ENCODE data around the gene TMEM212. TPM values are rescaled to one million over a fixed set of nuclear protein-coding genes. Genes with fewer than 3 reads are reported as not detected.

TMEM212 gene
- not detected in 2 replicates for total RNA-seq

DNA sequence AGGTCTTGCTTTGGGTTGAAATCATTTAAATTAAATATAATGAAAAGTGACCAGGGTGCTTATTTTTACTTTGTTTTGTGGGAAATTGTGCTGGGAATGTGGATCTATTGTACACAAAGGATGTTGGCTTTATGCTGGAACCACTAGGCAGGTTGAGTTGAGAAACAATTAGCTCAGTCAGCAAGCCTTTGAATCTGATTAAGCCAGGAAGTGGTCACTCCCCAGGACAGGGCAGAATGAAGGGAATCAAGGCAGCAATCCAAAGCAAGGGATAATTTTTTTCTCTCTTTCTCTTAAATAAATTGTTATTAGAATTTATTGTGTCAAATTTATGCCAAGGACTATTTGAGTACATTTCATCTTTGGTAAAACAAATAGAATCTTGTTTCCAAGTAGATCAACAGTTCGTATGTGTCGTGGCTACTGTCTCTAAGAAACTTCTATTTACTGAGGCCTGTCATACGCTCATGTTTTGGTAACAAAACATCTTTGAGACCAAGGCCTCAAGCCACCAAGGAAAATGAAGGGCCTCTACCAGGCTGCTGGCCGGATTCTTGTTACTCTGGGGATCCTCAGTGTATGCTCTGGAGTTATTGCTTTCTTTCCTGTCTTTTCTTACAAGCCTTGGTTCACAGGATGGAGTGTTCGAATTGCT lies at the start of gene TMEM212:
TSS of gene TMEM212 (plus strand) at position 486 of the 655 bp plus-strand sequence. CDS start at position 521, 35 bp downstream.
- DNase-seq (ENCODE audit: extremely low read depth, low read depth, low spot score) = no peak

DNA sequence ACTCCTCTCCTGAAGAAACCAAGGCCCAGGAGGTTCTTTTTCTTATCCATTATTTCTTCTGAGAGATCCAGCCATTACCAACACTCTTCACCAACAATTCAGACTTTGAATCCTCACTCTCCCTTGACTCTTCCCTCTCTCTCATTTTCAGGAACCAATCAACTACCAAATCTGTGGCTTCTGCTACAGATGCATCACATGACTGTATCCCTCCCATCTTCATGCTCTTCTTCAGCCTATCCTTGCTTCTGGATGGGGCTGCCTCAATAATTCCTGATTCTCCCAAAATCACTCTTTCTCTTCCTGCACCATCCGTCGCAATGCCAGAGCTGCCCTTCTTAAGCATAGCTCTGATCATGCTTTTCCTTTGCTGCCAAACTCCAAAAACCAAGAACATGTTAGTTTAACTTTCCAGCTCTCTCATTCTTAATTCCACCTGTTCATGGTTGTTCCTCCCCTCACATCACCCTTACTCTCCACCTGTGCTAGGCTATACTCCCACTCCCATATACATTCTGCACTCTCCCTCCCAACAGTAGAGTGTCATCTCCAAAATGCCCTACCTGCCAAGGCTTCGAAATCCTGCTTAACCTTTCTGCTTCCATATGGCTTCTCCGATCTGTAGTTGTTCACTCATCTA lies 46.4 kb upstream of the TMEM212 start:
- no peak for DNase-seq (ENCODE audit: extremely low read depth, low read depth, low spot score)

DNA sequence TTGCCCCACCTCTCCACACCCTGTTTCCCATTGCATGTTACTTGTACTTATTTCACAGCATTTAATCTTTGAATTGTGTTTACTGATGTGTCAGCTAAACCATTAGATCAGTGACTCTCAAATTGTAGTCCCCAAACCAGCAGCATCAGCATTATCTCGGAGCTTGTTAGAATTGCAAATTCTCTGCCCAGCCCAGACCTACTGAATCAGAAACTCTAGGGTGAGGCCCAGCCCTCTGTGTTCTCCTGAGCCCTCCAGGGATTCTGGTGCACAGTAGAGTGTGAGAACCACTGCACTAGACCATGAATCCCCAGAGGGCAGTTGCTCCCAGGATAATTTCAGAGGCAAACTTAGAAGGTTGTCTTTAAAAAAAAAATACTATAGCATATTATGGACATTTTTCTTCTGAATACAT lies 45.9 kb upstream of the TMEM212 start:
- no peak for DNase-seq (ENCODE audit: extremely low read depth, low read depth, low spot score)

DNA sequence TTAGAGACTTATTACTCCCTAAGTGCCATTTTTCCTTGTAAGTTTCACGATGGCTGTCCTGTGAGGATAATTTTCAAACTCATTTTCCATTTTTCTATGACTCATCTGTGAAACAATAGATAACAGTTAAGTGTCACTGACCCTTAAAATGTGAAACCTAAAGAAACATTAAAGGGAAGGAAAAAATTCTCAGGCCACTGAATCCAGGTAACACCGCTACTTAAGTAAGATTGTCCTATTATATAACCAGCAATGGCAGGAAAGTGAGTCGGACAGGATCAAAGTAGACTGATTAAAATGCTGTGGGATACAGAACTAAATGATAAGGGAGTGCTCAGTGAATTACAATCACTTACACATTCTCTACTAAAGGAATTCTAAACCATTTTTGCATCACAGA lies 45.3 kb upstream of the TMEM212 start:
- DNase-seq (ENCODE audit: extremely low read depth, low read depth, low spot score) = no peak

DNA sequence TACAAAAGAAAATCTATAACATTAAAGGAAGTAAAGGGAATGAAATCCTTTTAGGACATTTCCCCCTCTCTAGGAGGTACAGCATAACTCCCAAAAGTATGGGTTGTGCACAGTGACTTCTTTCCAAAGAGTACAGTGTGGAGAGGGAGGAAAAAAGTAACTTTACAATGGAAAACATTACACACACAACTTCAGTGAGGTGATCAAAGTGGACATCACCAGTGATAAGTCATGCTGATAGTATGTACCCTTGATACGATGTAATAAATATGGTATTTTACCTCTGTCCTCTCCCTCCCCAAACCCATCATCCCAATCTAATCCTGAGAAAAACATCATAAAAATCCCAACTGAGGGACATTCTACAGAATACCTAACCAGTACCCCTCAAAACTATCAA lies 43.6 kb upstream of the TMEM212 start:
- DNase-seq (ENCODE audit: extremely low read depth, low read depth, low spot score) = no peak

DNA sequence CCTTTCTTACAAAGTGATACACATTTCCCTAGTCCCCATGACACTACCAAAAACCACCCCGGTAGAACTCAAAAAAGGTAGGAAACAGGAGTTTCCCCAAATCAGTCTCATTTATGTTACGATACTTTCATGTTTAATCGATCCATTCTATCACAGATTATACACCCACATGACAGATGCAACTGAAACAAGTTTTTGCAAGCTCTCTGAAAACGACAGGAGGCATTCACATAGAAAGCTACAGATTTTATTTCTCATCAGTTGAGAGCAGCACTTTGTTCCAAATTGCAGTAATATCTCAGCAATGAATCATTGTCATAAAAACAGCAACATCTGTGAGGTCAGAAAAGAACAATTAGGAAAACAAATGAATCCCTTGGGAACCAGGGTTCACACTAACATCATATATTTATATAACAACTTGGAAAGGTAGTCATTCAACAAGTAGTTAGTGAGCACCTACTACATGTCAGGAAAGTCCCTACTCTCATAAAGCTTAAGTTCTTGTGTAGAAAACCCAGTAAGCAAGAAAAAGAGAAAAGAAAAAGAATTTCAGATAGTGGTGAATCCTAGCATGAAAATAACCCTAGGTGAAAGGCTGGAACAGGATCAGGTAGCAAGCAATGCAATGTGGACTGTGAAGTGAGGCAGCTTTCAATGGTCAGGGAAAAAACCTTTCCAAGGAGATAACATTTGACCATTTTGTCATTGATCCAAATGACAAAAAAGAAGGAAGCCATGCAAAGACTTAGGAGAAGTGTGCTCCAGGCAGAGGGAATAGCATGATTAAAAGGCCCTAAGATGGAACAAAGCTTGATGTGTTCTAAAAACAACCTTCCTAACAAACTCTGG lies 41.2 kb upstream of the TMEM212 start:
- DNase-seq (ENCODE audit: extremely low read depth, low read depth, low spot score) = no peak

DNA sequence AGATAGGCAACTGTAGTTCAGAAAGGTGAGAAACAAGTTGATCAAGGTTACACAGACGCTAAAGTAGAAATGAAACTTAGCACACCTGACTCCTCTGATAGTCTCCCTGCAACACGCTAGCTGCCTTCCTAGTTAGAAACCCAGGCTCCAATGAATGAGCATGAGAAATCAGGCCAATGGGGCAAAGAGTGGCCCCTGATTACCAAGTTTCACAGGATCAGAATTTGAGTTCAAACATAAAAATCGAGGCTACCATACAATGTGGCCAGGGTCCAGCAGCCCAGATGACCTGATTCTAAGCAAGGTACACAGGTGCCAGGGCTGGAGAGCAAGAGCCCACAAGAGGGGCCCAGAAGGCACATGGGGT lies 40.6 kb upstream of the TMEM212 start:
- DNase-seq (ENCODE audit: extremely low read depth, low read depth, low spot score) = no peak

DNA sequence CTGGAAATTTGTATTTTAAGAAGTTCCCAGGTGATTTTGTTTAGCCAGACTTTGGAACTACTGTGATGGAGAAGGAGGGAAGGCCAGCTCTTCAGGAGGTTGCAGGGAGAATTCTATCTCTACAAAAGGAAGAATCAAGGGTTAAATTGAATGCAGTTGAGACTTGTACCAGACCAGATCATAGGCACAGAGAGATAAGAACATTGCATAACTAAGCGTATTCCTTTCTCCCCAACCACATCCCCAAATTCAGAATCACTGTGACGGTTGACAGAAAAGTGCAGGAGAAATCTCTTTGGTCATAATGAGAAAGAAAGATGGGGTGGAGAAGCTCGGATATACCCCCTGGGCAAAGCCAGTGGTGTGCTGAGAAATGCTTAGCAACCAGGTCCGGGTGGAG lies 40.1 kb upstream of the TMEM212 start:
- no peak for DNase-seq (ENCODE audit: extremely low read depth, low read depth, low spot score)

DNA sequence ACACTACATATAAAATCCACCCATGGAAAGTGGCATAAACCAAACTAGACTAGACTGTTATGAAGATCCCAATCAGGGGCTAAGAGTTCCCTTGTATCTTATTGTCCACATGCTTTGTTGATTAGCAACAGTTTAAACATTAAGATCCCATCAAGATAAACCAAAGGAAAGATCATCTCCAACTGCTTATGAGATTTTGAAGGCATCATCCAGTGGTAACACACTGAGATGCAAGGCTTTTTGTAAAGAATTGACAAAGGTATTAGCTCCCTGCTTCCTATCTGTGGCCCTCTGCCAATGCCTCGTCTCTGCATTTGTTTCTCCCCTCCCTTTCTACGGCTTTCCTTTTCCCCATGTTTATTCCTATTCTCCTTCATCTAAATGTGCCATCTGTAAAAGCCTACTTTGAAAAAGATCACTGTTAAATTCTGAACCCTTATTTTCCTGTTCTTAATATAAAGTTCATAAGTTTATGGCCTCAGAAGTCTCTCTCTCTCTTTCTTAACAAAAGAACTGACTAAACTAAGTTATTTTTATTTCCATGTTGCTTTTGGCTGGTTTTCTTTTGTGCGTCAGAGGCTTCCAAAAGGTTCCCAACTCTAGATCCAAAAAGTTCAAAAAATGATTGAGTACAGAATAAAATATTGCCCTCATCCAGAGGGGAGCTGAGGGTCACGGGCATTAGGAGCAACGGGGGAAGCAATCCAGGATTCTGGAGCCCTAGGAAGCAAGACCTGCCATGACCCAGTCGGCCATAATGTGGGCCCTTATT lies 38.3 kb upstream of the TMEM212 start:
- no peak for DNase-seq (ENCODE audit: extremely low read depth, low read depth, low spot score)

DNA sequence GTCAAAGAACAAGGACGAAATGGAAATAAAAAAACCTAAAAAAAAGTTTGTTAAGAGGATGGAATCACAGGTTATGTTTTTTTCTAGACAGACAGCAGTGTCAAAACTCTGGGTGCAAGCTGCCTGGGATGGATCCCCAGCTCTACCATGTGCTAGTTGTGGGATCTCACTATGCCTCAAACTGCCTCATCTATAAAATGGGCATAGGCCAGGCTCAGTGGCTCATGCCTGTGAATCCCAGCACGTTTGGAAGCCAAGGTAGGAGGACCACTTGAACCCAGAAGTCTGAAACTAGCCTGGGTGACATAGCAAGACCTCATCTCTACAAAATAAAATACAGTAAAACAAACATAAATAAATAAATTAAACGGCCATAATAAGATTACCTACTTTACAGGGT lies 37.5 kb upstream of the TMEM212 start:
- DNase-seq (ENCODE audit: extremely low read depth, low read depth, low spot score) = no peak

DNA sequence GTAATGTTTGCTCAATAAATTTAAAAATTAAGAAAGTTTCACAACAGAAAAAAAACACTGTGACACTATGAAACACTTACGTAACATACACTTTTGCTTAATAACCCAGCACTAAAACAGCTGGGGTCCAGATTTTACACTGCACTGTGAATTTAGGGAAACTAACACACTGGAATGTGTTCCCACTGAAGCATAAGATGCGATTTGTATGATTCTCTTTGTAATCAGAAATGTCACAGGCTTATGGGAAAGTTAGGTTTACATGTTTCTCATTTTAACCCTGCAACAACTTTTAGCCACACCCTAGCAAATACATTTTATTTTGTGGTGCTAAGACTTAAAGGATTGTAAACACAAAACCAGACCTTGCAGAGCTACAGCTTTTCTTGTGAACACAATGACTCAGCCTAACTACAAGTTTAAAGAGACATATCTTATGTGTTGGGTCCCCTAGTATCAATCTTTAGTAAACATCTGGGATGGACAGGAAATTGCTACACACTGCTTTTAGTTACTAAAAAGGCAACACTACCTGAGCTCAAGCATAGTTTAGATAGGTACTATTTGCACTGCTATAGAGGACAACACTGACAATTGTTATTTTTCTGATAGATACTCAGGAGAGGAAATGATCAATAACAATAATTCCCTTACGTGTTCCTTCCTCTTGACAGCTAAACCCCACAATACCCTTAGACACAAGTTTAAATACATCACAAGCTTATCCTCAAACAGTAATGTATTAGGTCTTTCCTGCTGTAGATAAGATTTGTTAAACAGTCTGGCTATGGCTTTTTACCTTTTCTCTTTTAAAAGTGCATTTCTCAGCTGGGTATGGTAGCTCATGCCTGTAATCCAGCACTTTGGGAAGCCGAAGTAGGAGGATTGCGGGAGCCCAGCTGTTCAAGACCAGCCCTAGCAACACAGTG lies 36.7 kb upstream of the TMEM212 start:
- DNase-seq (ENCODE audit: extremely low read depth, low read depth, low spot score) = no peak

DNA sequence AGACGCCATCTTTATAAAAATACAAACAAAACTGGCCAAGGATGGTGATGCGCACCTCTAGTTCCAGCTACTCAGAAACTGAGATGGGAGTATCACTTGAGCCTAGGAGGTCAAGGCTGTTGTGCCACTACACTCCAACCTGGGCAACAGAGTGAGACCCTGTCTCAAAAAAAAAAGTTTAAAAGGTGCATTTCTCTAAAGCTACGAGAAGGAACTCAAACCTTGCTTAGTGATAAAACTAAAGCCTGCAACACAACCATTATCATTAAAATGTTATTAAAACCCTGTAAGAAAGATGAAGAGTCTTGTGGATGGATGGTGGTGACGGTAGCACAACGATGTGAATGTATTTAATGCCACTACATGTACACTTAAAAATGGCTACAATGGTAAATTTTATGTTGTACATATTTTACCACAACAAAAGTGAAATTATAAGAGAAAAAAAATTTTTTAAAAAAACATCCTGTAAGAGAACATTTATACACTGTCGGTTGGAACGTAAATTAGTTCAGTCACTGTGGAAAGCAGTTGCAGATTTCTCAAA lies 35.9 kb upstream of the TMEM212 start:
- no peak for DNase-seq (ENCODE audit: extremely low read depth, low read depth, low spot score)

DNA sequence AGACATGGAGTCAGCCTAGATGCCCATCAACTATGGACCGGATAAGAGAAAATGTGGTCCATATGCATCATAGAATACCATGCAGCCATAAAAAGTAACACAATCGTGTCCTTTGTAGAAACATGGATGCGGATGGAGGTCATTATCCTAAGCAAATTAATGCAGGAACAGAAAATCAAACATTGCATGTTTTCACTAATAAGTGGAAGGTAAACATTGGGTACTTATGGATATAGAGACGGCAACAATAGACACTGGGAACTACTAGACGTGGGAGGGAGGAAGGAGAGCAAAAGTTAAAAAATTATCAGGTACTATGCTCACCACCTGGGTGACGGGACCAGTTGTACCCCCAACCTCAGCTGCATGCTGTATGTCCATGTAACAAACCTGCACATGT lies 35.3 kb upstream of the TMEM212 start:
- DNase-seq (ENCODE audit: extremely low read depth, low read depth, low spot score) = no peak

DNA sequence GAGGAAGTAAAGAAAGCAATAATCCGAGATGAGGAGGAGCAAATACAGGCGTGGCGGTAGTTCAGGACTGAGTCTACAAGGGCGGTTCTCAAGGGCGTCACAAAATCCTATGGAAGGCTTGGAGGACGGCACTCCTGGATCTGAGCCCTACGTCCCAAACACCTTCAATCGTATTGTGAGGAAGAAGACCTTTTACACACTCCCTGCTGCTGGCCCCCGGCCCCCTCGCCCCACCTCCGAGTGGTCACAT lies 33.6 kb upstream of the TMEM212 start:
- DNase-seq (ENCODE audit: extremely low read depth, low read depth, low spot score) = no peak

DNA sequence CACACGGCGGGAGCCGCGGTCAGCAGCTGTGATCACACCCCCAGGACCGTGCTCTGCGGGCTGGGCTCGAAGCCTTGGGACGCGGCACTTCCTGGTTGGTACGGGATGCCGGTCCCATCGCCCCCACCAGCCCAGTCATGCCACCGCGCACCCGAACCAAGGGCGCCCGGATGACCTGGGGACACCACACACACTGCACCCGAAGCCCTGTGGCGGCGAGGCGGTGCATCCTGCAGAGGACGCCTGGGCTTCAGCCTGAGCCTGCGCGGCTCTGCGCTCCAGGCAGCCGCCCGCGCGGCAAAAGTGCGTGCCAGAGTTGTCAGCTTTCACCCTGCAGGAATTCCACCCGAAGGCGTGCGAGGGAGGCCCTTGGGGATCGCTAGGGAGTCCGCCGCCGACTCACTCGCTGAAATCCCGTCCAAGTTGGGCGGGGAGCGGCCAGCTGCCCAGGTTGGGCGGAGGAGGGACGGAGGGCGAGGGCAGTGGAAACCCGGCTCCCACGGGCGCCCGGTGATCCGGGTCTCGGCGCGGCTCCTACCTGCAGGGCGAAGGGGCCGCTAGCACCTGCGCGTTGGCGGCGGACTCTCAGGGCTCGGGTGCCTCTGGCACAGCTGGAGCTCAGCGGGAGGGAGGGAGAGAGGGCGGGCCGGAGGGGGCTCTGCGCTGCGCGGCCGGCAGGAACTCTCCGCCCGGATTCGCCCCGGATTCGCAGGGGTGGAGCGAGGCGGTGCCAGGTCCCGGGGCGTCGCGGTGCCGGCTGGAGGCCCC lies 33.1 kb upstream of the TMEM212 start, which contains the start of gene PLD1:
TSS of gene PLD1 (minus strand) at position 623 of the 768 bp plus-strand sequence. CDS start 72,432 bp downstream, outside the sequence.
- DNase-seq (ENCODE audit: extremely low read depth, low read depth, low spot score) = no peak

DNA sequence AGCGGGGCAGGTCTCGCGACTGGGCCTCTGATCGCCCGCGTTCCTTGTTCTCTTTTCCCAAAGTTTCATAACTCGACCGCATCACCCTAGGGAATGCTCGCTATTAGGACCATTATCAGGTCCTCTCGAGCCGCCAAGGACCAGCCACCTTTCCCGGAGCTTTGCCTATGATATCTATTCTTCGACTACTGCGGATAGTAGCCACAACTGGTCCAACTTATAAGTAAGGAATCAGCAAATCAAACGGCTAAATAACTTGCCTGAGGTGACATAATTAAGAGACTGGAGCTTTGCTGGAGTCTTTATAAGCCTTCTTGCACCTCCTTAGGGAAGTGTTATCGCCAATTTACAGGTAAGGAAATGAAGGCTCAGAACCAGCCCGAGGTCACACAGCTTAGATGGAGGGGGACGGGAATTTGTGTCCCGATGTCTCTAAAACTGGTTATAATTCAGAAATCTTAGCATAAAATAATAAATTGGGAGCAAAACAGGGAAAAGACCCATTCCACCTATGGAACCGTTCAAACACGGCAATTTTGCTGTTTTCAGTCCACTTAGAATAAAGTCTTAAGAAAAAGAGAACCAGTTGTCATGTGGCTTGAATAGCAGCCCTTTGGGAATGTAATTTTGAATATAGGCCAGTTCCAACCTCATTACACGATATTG lies 32.4 kb upstream of the TMEM212 start:
- DNase-seq (ENCODE audit: extremely low read depth, low read depth, low spot score) = no peak

DNA sequence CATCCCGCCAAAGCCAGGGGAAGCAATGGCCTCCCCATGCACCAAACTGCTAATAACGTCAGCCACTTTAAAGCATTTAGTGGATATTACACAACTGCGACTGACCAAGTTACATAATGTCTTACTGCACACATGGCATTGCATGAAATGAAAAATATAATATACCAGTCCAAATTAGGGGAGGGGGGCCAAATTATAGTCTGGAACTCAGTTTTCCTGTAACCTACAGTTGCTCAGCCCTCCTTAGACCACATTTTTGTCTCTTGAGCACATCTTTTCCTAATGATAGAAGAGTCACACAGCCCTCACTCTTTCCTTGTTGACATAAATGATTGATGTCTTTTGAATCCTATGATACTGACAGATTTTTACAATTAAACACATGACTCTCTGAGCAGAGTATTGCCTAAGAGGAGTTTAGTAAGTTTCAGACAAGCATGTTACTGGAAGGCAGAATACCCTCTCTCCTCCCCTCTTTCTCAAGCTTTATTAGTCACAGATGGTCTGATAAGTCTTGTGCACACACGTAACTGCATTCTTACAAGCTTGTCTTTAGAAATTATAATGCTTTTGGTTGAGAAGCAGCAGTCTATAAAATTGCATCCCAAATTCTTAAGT lies 31.7 kb upstream of the TMEM212 start:
- DNase-seq (ENCODE audit: extremely low read depth, low read depth, low spot score) = no peak

DNA sequence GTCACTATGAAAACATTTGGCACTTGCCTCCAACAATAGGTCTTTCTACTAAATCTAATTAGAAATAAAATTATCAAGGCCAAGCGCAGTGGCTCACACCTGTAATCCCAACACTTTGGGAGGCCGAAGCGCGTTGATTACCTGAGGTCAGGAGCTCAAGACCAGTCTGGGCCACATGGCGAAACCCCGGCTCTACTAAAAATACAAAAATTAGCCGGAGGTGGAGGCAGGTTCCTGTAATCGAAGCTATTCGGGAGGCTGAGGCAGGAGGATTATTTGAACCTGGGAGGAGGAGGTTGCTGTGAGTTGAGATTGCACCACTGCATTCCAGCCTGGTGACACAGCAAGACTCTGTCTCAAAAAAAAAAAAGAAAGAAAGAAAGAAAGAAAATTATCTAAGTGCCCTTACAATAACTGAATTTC lies 31.2 kb upstream of the TMEM212 start:
- DNase-seq (ENCODE audit: extremely low read depth, low read depth, low spot score) = no peak

Measured in glomerular endothelial cell (primary cell).